A172 (cell line): ENCODE results near the gene CHMP1A. TPM values are rescaled to one million over a fixed set of nuclear protein-coding genes. Genes with fewer than 3 reads are reported as not detected.
"Not testable (repeated sequence)": the region's sequence is repeated elsewhere in the genome, so short reads cannot be mapped to it uniquely, and the experiment has no call there.

Experiments
- DNase-seq: peaks from one replicate; pipeline ENCODE4 v3.0.0-alpha.2; 2015; ENCODE audit warnings: low spot score
- total RNA-seq: library from RNA; depleted of rRNA; stranded (reverse); fragments of >200 nt; shearing (Covaris generic); gene quantifications from 2 replicates; pipeline ENCODE4 v1.2.3, GENCODE V29; 2014

The CHMP1A gene
- total RNA-seq, 1 experiment from 2014 or later, result 83.6 TPM

GRCh38 chr16:89691986-89692569 lies 34.6 kb upstream of the CHMP1A start:
- no peak for DNase-seq

GRCh38 chr16:89691231-89691985 lies 33.9 kb upstream of the CHMP1A start:
- no peak for DNase-seq

- DNase-seq, result no peak
These were observed 32.9 kb upstream of the CHMP1A start for GRCh38 chr16:89690392-89690901.

GRCh38 chr16:89689621-89690020 lies 32.1 kb upstream of the CHMP1A start:
- not testable (repeated sequence) for DNase-seq

GRCh38 chr16:89689142-89689541 lies 31.6 kb upstream of the CHMP1A start:
- DNase-seq, result no peak

GRCh38 chr16:89688395-89688794 lies 30.9 kb upstream of the CHMP1A start:
- DNase-seq, result no peak

GRCh38 chr16:89687092-89687940 lies 29.8 kb upstream of the CHMP1A start:
- peak; percentile 40 for DNase-seq

- DNase-seq, result peak; percentile 77
These were observed 29.1 kb upstream of the CHMP1A start, which contains the start of gene CDK10 for GRCh38 chr16:89686520-89687091. Gene CDK10 (plus strand): TSS chr16:89686689. CDS start chr16:89686711, 22 bp downstream.

GRCh38 chr16:89685916-89686315 lies 28.4 kb upstream of the CHMP1A start:
- DNase-seq, result no peak

- no peak for DNase-seq
These were observed 20.8 kb upstream of the CHMP1A start for GRCh38 chr16:89678258-89678657.

GRCh38 chr16:89672177-89672941 lies 14.9 kb upstream of the CHMP1A start:
- DNase-seq, result no peak

GRCh38 chr16:89671565-89671964 lies 14.1 kb upstream of the CHMP1A start:
- DNase-seq, result not testable (repeated sequence)

GRCh38 chr16:89670496-89671431 lies 13.3 kb upstream of the CHMP1A start:
- peak; percentile 49 for DNase-seq

GRCh38 chr16:89669755-89670154 lies 12.2 kb upstream of the CHMP1A start:
- DNase-seq, result no peak

- no peak for DNase-seq
These were observed 11.3 kb upstream of the CHMP1A start for GRCh38 chr16:89668790-89669158.

- DNase-seq, result no peak
These were observed 10.1 kb upstream of the CHMP1A start for GRCh38 chr16:89667633-89668032.

- DNase-seq, result peak; percentile 35
These were observed 9.5 kb upstream of the CHMP1A start for GRCh38 chr16:89667000-89667399.

- not testable (repeated sequence) for DNase-seq
These were observed 6.7 kb upstream of the CHMP1A start for GRCh38 chr16:89664238-89664637.

- DNase-seq, result no peak
These were observed 3.7 kb upstream of the CHMP1A start for GRCh38 chr16:89661215-89661614.

GRCh38 chr16:89660146-89660545 lies 2.6 kb upstream of the CHMP1A start:
- DNase-seq, result no peak
